ENCODE data around the gene DAB2. TPM values are rescaled to one million over a fixed set of nuclear protein-coding genes. Genes with fewer than 3 reads are reported as not detected.

DAB2 gene
- 20.3 TPM for polyA plus RNA-seq (2013, experiment 1 of 4)
- 20.0 TPM for polyA plus RNA-seq (2013, experiment 2 of 4)
- 13.1 TPM for polyA plus RNA-seq (2013, experiment 3 of 4)
- 15.6 TPM for polyA plus RNA-seq (2013, experiment 4 of 4)

GRCh38 chr5:39424736-39425637, at the start of gene DAB2:
Gene DAB2 (minus strand): TSS chr5:39424980. CDS start chr5:39394320, 30,660 bp downstream.
- H3K4me1 ChIP-seq (ENCODE audit: control insufficient read depth, insufficient read depth, low read length) = peaks cover 16% of the 10 kb centered on the region
- no peaks in the 10 kb centered on the region for H3K9me3 ChIP-seq (ENCODE audit: control insufficient read depth, low read length)
- H3K36me3 ChIP-seq (ENCODE audit: control insufficient read depth, insufficient read depth, low read length) = no peaks in the 10 kb centered on the region
- WGBS, 2 experiments = 1 to 3% methylated on average over 50 to 53 of the region's 53 CpGs
- peak within 1 kb of the TSS; percentile 61 for H3K4me3 ChIP-seq (ENCODE audit: insufficient read depth, low read depth, low read length)
- H3K27ac ChIP-seq (ENCODE audit: insufficient read depth, low read depth, low read length, poor library complexity, severe bottlenecking) = peak within 1 kb of the TSS; percentile 73
- H3K27me3 ChIP-seq (ENCODE audit: control insufficient read depth, insufficient read depth, low read length, poor library complexity, severe bottlenecking) = no peaks in the 10 kb centered on the region

DNA sequence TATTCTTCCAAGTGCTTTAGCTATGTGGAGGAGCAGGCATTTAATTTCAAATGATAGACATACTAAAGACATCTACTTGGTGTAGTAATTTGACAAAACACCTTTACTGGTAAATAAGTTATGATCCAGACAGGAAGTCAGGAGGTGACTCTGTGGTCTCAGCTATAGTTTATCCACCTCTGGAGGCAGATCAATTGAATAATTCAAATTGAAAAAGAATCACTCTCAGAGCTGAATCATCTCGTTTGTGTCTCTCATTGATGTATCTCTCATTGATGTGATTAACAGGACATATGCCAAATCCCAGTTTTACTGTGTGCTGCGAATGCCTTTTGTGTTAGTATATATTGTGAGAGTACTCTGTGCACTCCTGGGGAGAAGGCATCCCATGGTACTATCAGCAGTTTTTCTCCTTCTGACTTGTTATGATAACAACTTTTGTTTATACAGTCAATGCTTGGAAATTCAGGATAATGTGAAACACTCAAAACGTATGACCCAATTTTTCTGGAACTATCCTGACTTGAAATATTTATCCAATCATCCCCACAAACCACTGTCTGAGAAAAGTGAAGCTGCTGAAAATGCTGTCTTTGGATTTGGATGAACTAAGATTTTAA, 48.5 kb upstream of the DAB2 start:
- H3K4me3 ChIP-seq (ENCODE audit: insufficient read depth, low read depth, low read length) = no peak overlapping the region
- no peak overlapping the region for H3K27ac ChIP-seq (ENCODE audit: insufficient read depth, low read depth, low read length, poor library complexity, severe bottlenecking)
- no peaks in the 10 kb centered on the region for H3K27me3 ChIP-seq (ENCODE audit: control insufficient read depth, insufficient read depth, low read length, poor library complexity, severe bottlenecking)
- no peaks in the 10 kb centered on the region for H3K4me1 ChIP-seq (ENCODE audit: control insufficient read depth, insufficient read depth, low read length)
- H3K9me3 ChIP-seq (ENCODE audit: control insufficient read depth, low read length) = no peaks in the 10 kb centered on the region
- H3K36me3 ChIP-seq (ENCODE audit: control insufficient read depth, insufficient read depth, low read length) = no peaks in the 10 kb centered on the region
- WGBS, 2 experiments = 87 to 95% methylated on average over 2 to 3 of the region's 3 CpGs

DNA sequence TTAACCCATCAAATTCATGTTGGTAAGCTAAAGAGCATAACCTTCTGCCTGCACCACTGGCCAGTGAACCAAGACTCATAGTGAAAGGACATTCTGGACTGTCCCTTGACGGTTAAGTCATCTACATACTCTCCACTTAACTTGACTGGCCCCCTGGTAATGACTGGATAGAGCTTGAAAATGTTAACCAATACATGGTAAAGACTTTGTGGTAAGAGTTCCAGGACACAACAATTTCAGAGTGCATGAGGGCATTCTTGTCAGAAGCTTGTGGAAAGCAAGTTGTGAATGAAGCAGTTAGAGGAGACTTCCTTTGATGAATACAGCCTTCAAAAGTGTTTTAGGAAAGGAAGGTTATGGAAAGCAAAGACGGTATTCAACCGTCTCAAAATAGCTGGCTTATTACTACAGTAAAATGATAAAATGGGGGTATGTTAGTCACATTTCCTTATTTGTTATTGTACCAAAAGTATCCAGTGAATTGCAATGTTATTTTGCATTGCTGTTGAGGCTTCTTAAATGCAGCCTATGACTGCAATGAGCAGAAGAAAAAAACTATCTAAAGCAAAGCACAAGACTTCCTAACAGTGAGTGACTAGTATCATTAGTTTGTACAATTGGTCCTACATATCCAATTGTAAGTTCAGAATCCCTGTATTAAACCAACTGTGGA, 47.2 kb upstream of the DAB2 start:
- no peaks in the 10 kb centered on the region for H3K27me3 ChIP-seq (ENCODE audit: control insufficient read depth, insufficient read depth, low read length, poor library complexity, severe bottlenecking)
- no peaks in the 10 kb centered on the region for H3K36me3 ChIP-seq (ENCODE audit: control insufficient read depth, insufficient read depth, low read length)
- no peaks in the 10 kb centered on the region for H3K9me3 ChIP-seq (ENCODE audit: control insufficient read depth, low read length)
- WGBS, 2 experiments = 78 to 83% methylated on average over 3 of the region's 3 CpGs
- no peaks in the 10 kb centered on the region for H3K4me1 ChIP-seq (ENCODE audit: control insufficient read depth, insufficient read depth, low read length)
- no peak overlapping the region for H3K27ac ChIP-seq (ENCODE audit: insufficient read depth, low read depth, low read length, poor library complexity, severe bottlenecking)
- H3K4me3 ChIP-seq (ENCODE audit: insufficient read depth, low read depth, low read length) = no peak overlapping the region

DNA sequence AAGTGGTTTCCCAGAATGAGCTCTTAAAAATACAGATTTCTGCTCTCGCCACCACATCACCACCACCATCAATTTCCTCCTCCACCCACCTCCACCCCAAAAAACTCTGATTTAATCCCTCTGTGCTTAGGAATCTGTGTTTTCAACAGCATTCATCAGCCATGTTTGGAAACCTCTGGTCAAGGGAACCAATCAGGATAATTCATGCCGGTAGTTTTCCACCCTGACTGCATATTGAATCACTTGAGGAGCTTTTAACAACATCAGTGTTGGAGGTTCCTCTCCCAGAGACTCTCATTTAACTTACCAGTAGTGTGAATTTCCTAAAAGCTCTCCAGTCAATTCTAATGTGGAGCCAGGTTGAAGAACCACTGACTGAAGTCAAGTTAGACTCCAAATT, 46.0 kb upstream of the DAB2 start:
- no peak overlapping the region for H3K27ac ChIP-seq (ENCODE audit: insufficient read depth, low read depth, low read length, poor library complexity, severe bottlenecking)
- no peaks in the 10 kb centered on the region for H3K27me3 ChIP-seq (ENCODE audit: control insufficient read depth, insufficient read depth, low read length, poor library complexity, severe bottlenecking)
- no peaks in the 10 kb centered on the region for H3K9me3 ChIP-seq (ENCODE audit: control insufficient read depth, low read length)
- 93 to 94% methylated on average over 2 of the region's 2 CpGs for WGBS, 2 experiments
- H3K36me3 ChIP-seq (ENCODE audit: control insufficient read depth, insufficient read depth, low read length) = no peaks in the 10 kb centered on the region
- H3K4me3 ChIP-seq (ENCODE audit: insufficient read depth, low read depth, low read length) = no peak overlapping the region
- no peaks in the 10 kb centered on the region for H3K4me1 ChIP-seq (ENCODE audit: control insufficient read depth, insufficient read depth, low read length)

DNA sequence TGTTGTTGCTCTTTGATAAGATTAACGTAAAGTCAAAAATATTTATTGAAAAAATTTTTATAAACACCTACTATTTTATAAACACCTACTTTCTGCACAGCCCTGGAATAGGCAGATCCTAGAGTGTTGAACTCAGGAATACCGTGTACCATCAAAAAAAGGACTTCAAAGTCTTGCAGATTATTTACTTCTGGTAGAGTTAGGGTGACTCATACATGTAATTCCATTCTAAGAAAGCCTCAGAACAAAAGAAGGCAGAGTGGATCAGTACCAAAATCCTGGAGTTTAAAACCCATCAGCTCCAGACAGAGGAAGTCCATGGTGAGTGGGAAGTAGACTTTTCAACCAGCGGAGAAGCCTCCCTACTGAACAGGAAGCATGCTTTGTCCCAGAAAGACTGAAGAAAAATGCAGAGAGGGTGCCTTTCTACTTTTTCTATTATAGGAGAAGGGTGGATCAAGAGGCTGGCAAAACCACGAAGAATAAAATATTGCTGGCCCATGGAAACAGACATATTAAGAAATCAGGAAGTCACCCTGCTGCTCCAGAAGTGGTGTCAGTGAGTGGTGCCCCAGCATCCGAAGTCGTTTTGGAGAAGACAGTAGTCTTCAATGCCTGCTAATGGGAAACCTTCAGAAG, 45.1 kb upstream of the DAB2 start:
- Histone ChIP-seq H3K4me1 (ENCODE audit: control insufficient read depth, insufficient read depth, low read length) (no peaks in the 10 kb centered on the region), H3K4me3 (ENCODE audit: insufficient read depth, low read depth, low read length) (no peak overlapping the region), H3K9me3 (ENCODE audit: control insufficient read depth, low read length) (no peaks in the 10 kb centered on the region), H3K27ac (ENCODE audit: insufficient read depth, low read depth, low read length, poor library complexity, severe bottlenecking) (no peak overlapping the region), H3K36me3 (ENCODE audit: control insufficient read depth, insufficient read depth, low read length) (no peaks in the 10 kb centered on the region), H3K27me3 (ENCODE audit: control insufficient read depth, insufficient read depth, low read length, poor library complexity, severe bottlenecking) (no peaks in the 10 kb centered on the region)
- WGBS, 2 experiments = 87 to 96% methylated on average over 5 of the region's 6 CpGs

- Histone ChIP-seq H3K27ac (ENCODE audit: insufficient read depth, low read depth, low read length, poor library complexity, severe bottlenecking) (no peak overlapping the region), H3K36me3 (ENCODE audit: control insufficient read depth, insufficient read depth, low read length) (no peaks in the 10 kb centered on the region), H3K27me3 (ENCODE audit: control insufficient read depth, insufficient read depth, low read length, poor library complexity, severe bottlenecking) (no peaks in the 10 kb centered on the region), H3K4me1 (ENCODE audit: control insufficient read depth, insufficient read depth, low read length) (no peaks in the 10 kb centered on the region), H3K4me3 (ENCODE audit: insufficient read depth, low read depth, low read length) (no peak overlapping the region), H3K9me3 (ENCODE audit: control insufficient read depth, low read length) (no peaks in the 10 kb centered on the region)
- WGBS, 2 experiments = 100% methylated on average over 1 of the region's 1 CpG; no CpG with 5 or more reads in 1 of the 2 experiments
Observed at GRCh38 chr5:39469176-39469575, 44.4 kb upstream of the DAB2 start.

- no peaks in the 10 kb centered on the region for H3K4me1 ChIP-seq (ENCODE audit: control insufficient read depth, insufficient read depth, low read length)
- no peaks in the 10 kb centered on the region for H3K9me3 ChIP-seq (ENCODE audit: control insufficient read depth, low read length)
- no peaks in the 10 kb centered on the region for H3K36me3 ChIP-seq (ENCODE audit: control insufficient read depth, insufficient read depth, low read length)
- no peaks in the 10 kb centered on the region for H3K27me3 ChIP-seq (ENCODE audit: control insufficient read depth, insufficient read depth, low read length, poor library complexity, severe bottlenecking)
- 100% methylated on average over 1 of the region's 1 CpG for WGBS, 2 experiments
- H3K4me3 ChIP-seq (ENCODE audit: insufficient read depth, low read depth, low read length) = no peak overlapping the region
- no peak overlapping the region for H3K27ac ChIP-seq (ENCODE audit: insufficient read depth, low read depth, low read length, poor library complexity, severe bottlenecking)
Observed at GRCh38 chr5:39466846-39467245, 42.1 kb upstream of the DAB2 start.

GRCh38 chr5:39465843-39466242, 41.1 kb upstream of the DAB2 start:
- no peaks in the 10 kb centered on the region for H3K27me3 ChIP-seq (ENCODE audit: control insufficient read depth, insufficient read depth, low read length, poor library complexity, severe bottlenecking)
- H3K4me3 ChIP-seq (ENCODE audit: insufficient read depth, low read depth, low read length) = no peak overlapping the region
- no peaks in the 10 kb centered on the region for H3K36me3 ChIP-seq (ENCODE audit: control insufficient read depth, insufficient read depth, low read length)
- H3K9me3 ChIP-seq (ENCODE audit: control insufficient read depth, low read length) = no peaks in the 10 kb centered on the region
- no peaks in the 10 kb centered on the region for H3K4me1 ChIP-seq (ENCODE audit: control insufficient read depth, insufficient read depth, low read length)
- no peak overlapping the region for H3K27ac ChIP-seq (ENCODE audit: insufficient read depth, low read depth, low read length, poor library complexity, severe bottlenecking)
- WGBS, 2 experiments = 95 to 100% methylated on average over 1 to 2 of the region's 2 CpGs

GRCh38 chr5:39465097-39465496, 40.3 kb upstream of the DAB2 start:
- Histone ChIP-seq H3K36me3 (ENCODE audit: control insufficient read depth, insufficient read depth, low read length) (no peaks in the 10 kb centered on the region), H3K4me3 (ENCODE audit: insufficient read depth, low read depth, low read length) (no peak overlapping the region), H3K4me1 (ENCODE audit: control insufficient read depth, insufficient read depth, low read length) (no peaks in the 10 kb centered on the region), H3K9me3 (ENCODE audit: control insufficient read depth, low read length) (no peaks in the 10 kb centered on the region), H3K27ac (ENCODE audit: insufficient read depth, low read depth, low read length, poor library complexity, severe bottlenecking) (no peak overlapping the region), H3K27me3 (ENCODE audit: control insufficient read depth, insufficient read depth, low read length, poor library complexity, severe bottlenecking) (no peaks in the 10 kb centered on the region)
- 94 to 95% methylated on average over 2 of the region's 2 CpGs for WGBS, 2 experiments

Data from ectodermal cell (in vitro differentiated cells).